ENCODE data around the gene PTGES3. TPM values are rescaled to one million over a fixed set of nuclear protein-coding genes. Genes with fewer than 3 reads are reported as not detected.

PTGES3 gene
- total RNA-seq, 4 donors from 2014 or later = 80.7 to 236 (median 141) TPM

DNA sequence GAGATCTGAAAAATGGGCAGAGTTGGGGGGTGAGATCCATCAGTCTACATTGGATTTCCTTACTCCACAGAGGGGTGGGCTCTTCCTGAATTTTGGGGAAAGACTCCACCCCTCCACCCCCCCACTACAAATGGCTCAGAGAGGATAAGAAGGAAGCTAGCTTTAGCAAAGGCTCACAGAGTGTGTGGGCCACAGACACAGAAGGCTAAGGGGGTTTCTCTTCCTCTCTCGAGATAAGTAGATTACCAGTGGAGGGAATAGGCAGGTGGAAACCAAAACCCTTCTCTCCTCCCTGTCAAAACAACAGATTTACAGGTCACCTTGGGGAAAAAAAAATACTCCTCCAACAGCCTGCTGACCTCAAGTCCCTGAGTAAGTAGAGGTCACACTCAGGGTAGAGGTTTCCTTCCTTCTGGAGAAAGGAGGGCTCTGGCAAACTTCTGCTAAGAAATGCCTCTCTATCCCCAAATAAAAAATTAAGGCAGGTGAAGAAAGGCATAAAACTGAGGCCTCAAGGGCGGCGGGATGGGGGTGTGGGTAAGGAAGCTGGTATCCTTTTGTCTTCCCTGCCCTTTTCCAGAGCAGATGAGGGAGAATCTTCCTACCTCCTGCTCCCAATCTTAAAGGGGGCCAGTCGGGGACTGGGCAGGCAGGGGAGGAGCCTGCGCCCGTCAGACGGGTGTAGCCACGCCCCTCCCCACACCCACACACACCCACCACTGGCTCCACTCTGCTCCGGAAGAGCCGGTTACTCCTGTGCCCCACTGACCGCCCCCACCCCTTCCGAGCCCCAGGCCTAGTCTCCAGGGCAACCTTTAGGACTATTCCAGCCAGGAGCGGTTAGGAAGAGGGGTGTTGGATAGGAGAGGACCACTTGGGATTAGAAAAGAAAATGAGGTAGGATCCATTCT lies 56.0 kb downstream of the PTGES3 start:
- peak overlapping the region in 1 of 2 donors; percentile 18 for H3K4me3 ChIP-seq
- H3K4me1 ChIP-seq = peaks cover 9 to 30% of the 10 kb centered on the region in 2 donors
- H3K9me3 ChIP-seq = no peaks in the 10 kb centered on the region
- DNase-seq = peak; percentile 74 to 78
- no peaks in the 10 kb centered on the region for H3K36me3 ChIP-seq
- no peak for TF ChIP-seq POLR2A (IDR thresholded peaks at IDR 0.05)
- TF ChIP-seq, protein P1, sequence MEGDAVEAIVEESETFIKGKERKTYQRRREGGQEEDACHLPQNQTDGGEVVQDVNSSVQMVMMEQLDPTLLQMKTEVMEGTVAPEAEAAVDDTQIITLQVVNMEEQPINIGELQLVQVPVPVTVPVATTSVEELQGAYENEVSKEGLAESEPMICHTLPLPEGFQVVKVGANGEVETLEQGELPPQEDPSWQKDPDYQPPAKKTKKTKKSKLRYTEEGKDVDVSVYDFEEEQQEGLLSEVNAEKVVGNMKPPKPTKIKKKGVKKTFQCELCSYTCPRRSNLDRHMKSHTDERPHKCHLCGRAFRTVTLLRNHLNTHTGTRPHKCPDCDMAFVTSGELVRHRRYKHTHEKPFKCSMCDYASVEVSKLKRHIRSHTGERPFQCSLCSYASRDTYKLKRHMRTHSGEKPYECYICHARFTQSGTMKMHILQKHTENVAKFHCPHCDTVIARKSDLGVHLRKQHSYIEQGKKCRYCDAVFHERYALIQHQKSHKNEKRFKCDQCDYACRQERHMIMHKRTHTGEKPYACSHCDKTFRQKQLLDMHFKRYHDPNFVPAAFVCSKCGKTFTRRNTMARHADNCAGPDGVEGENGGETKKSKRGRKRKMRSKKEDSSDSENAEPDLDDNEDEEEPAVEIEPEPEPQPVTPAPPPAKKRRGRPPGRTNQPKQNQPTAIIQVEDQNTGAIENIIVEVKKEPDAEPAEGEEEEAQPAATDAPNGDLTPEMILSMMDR (IDR thresholded peaks at IDR 0.05) = no peak
- intact Hi-C loops (cut with DNase I; ENCODE audit: low total_unique reads) = loop anchor here (10.0 kb wide), 1 partner anchor 93 kb away; the partner anchor contains the start of gene NACA
- peak overlapping the region; percentile 90 to 100 for H3K27ac ChIP-seq
- H3K27me3 ChIP-seq = no peaks in the 10 kb centered on the region

DNA sequence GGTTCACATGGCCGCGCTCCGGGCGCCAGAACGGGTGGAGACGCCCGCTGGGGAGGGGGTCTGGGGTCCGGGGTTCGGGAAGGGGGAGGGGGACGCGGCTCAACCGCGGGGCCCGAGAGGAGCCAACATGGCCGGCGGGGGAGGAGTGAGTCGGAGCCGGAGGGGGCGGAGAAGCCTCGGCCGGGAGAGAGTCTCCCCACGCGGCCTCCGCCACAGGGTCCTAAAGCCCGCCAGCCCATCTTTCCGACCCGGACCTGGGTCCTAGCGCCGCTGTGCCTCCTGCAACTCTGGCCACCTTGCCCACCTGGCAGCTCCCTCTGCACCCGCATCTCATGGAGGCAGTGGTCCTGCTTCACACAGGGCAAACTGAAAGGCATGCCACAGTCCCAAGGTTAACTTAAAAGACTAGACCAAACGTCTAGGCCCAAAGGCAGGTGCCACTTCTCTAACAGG lies 57.9 kb downstream of the PTGES3 start, which contains the start of gene BAZ2A:
TSS of gene BAZ2A (minus strand) at position 147 of the 453 bp plus-strand sequence. CDS start 12,796 bp downstream, outside the sequence.
- Histone ChIP-seq H3K4me3 (peak within 1 kb of the TSS; percentile 87 to 89), H3K27ac (peak within 1 kb of the TSS; percentile 94 to 100), H3K36me3 (no peaks in the 10 kb centered on the region), H3K27me3 (no peaks in the 10 kb centered on the region), H3K4me1 (peaks cover 21 to 30% of the 10 kb centered on the region in 2 donors), H3K9me3 (no peaks in the 10 kb centered on the region)
- peak; percentile 83 to 84 for DNase-seq
- TF ChIP-seq, protein P1 (IDR thresholded peaks at IDR 0.05) = peak in 2 of 4 experiments; percentile 5 to 14
- peak; percentile 20 to 34 for TF ChIP-seq POLR2A (IDR thresholded peaks at IDR 0.05)
- intact Hi-C loops (cut with DNase I; ENCODE audit: low total_unique reads) = loop anchor here (10.0 kb wide), 1 partner anchor 95 kb away; the partner anchor contains the start of gene NACA

DNA sequence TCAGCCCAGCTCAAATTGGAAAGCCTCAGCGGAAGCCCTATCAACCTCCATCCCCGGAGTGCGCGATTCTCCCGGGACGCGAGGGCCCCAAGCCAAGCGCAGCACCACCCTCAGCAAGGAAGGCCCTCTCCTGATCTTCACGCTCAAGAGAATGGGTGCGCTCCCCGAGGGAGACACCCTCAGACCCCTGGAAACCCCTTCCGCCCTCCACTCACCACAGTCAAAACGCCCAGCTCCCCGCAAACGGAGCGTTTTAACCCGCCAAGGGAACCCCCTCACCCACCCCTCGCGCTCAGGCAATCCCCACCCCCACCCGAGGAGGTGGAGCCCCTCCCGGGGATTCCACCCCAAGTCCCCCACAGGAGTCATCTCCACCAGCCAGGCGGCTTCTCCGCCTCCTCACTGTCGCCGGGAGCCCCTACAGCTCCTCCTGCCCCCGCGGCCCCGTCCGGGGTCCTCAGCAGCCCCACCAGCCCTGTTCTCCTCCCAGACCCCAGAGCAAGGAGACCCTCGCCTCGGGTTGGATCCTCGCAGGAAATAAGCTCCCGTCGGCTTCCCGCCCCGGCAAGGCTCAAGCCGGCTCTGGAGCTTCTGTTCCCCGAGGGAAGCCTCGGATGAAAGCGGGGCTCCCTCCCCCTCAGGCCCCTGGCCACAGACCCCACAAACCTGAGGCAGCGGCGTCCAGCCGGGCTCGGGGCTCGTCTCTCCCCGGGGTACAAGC lies 58.5 kb downstream of the PTGES3 start:
- Histone ChIP-seq H3K4me1 (peaks cover 21 to 30% of the 10 kb centered on the region in 2 donors), H3K27me3 (no peaks in the 10 kb centered on the region), H3K27ac (peak overlapping the region; percentile 94 to 100), H3K4me3 (peak overlapping the region; percentile 87 to 89), H3K36me3 (no peaks in the 10 kb centered on the region), H3K9me3 (no peaks in the 10 kb centered on the region)
- peak; percentile 34 to 39 for DNase-seq
- no peak for TF ChIP-seq POLR2A (IDR thresholded peaks at IDR 0.05)
- TF ChIP-seq, protein P1 (IDR thresholded peaks at IDR 0.05) = no peak
- intact Hi-C loops (cut with DNase I; ENCODE audit: low total_unique reads) = loop anchor here (10.0 kb wide), 1 partner anchor 95 kb away; the partner anchor contains the start of gene NACA

DNA sequence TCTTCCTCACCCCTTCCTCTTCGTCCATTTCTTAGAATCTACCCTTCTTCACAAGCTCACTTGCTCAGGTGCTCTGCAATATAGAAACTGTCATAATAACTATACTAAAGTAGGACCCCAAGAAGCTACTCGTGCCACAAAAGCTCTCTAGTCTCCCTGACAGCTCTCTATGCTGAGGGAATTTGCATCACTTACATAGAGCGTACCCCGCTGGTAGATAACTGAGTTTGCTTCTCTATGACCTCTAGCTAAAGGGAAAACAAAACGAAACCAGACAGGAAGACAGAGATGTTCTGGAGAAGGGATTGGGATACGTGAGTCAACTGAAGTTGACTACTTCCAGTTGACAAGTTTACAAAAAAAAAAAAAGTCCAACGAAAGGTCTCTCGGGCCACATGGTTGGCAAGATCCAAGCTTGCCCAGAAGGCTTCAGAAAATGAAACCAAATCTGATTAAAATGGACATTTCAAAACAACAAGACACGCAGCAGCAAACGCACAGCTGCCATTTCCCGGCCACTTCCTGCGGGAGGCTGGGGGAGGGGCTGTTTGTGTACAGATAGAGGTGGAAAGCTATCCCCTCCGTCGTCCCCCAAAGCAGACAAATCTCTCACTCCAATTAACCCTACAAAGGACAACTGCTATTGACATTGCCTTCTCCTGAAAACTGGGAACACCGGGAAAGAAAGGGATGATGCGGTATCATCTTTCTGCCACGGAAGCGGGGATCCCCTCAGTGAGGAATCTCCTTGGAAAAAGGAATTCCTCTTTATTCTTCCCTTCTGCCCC lies 59.2 kb downstream of the PTGES3 start:
- peak overlapping the region; percentile 94 to 100 for H3K27ac ChIP-seq
- no peaks in the 10 kb centered on the region for H3K9me3 ChIP-seq
- intact Hi-C loops (cut with DNase I; ENCODE audit: low total_unique reads) = no loop called here
- H3K4me3 ChIP-seq = peak overlapping the region; percentile 87 to 89
- no peaks in the 10 kb centered on the region for H3K27me3 ChIP-seq
- DNase-seq = peak; percentile 47 to 56
- TF ChIP-seq POLR2A (IDR thresholded peaks at IDR 0.05) = peak in 1 of 2 donors; percentile 14
- TF ChIP-seq, protein P1 (IDR thresholded peaks at IDR 0.05) = no peak
- H3K36me3 ChIP-seq = no peaks in the 10 kb centered on the region
- peaks cover 21 to 29% of the 10 kb centered on the region in 2 donors for H3K4me1 ChIP-seq

Measured in uterus (tissue), 4 donors.